ENCODE results near the gene NOM1. TPM values are rescaled to one million over a fixed set of nuclear protein-coding genes. Genes with fewer than 3 reads are reported as not detected.
A peak's percentile ranks its signal among the peaks of the same experiment; 100 is the strongest.

Gene NOM1
- total RNA-seq, 2 experiments from 2014 or later, result 25.5 to 27.6 TPM

DNA sequence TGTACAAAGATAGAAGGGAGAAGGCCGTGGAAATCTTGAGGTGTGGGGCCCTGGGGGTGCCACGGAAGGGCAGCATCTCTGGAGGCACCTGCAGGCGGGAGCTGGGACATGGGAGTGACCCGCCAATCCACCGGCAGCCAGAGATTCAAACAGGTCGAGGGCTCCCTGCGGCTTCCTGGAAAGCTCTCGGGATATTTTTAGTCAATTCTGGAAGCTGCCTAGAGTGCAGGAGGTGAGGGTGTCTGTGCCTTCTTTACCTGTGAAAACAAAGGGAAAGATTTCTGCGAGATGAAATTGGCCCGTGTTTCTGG, 44.4 kb downstream of the NOM1 start:
- Histone ChIP-seq H3K9me3 (ENCODE audit: control insufficient read depth in 1 of 2, insufficient read depth in 1 of 2, low read length in 2 of 2) (no peaks in the 10 kb centered on the region), H3K27me3 (ENCODE audit: control insufficient read depth in 1 of 2, insufficient read depth in 2 of 2, low read length in 2 of 2) (peaks cover 26 to 51% of the 10 kb centered on the region in 2 experiments), H3K27ac (ENCODE audit: low read depth in 1 of 2, low read length in 2 of 2) (no peak overlapping the region), H3K4me1 (ENCODE audit: insufficient read depth, low read length) (peaks cover under 1% of the 10 kb centered on the region), H3K4me3 (ENCODE audit: low read length) (no peak overlapping the region), H3K36me3 (ENCODE audit: insufficient read depth, low read length) (no peaks in the 10 kb centered on the region)
- Mint-ChIP-seq H3K27me3 (peaks cover 57% of the 10 kb centered on the region), H3K36me3 (ENCODE audit: low read depth) (no peaks in the 10 kb centered on the region), H3K4me1 (ENCODE audit: low read depth) (peaks cover 3% of the 10 kb centered on the region), H3K9me3 (no peaks in the 10 kb centered on the region), H3K27ac (no peak overlapping the region), H3K4me3 (no peak overlapping the region)
- ATAC-seq (ENCODE audit: poor library complexity), result no peak
- intact Hi-C loops (cut with DNase I, micrococcal nuclease), result no loop called here
- no peak for DNase-seq
- ChIA-PET CTCF (no interaction called here), POLR2A (no interaction called here)
- TF ChIP-seq, protein P1, sequence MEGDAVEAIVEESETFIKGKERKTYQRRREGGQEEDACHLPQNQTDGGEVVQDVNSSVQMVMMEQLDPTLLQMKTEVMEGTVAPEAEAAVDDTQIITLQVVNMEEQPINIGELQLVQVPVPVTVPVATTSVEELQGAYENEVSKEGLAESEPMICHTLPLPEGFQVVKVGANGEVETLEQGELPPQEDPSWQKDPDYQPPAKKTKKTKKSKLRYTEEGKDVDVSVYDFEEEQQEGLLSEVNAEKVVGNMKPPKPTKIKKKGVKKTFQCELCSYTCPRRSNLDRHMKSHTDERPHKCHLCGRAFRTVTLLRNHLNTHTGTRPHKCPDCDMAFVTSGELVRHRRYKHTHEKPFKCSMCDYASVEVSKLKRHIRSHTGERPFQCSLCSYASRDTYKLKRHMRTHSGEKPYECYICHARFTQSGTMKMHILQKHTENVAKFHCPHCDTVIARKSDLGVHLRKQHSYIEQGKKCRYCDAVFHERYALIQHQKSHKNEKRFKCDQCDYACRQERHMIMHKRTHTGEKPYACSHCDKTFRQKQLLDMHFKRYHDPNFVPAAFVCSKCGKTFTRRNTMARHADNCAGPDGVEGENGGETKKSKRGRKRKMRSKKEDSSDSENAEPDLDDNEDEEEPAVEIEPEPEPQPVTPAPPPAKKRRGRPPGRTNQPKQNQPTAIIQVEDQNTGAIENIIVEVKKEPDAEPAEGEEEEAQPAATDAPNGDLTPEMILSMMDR (IDR thresholded peaks at IDR 0.05), result no peak

DNA sequence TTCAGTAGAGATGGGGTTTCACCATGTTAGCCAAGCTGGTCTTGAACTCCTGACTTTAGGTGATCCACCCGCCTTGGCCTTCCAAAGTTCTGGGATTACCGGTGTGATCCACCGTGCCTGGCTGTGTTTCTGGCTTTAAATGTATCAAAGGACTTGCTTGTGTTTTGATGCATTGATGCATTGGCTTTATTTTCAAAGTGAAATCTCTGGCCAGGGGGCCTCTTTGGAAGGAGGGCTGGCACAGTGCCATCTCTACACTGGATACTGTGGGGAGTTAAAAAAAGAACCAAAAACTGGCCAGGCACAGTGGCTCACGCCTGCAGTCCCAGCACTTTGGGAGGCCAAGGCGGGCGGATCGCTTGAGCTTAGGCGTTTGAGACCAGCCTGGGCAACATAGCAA, 44.9 kb downstream of the NOM1 start:
- no peak for DNase-seq
- Histone ChIP-seq H3K27ac (ENCODE audit: low read depth in 1 of 2, low read length in 2 of 2) (no peak overlapping the region), H3K9me3 (ENCODE audit: control insufficient read depth in 1 of 2, insufficient read depth in 1 of 2, low read length in 2 of 2) (no peaks in the 10 kb centered on the region), H3K36me3 (ENCODE audit: insufficient read depth, low read length) (no peaks in the 10 kb centered on the region), H3K4me3 (ENCODE audit: low read length) (no peak overlapping the region), H3K4me1 (ENCODE audit: insufficient read depth, low read length) (peaks cover 6% of the 10 kb centered on the region), H3K27me3 (ENCODE audit: control insufficient read depth in 1 of 2, insufficient read depth in 2 of 2, low read length in 2 of 2) (peaks cover 32 to 57% of the 10 kb centered on the region in 2 experiments)
- ChIA-PET CTCF (no interaction called here), POLR2A (no interaction called here)
- Mint-ChIP-seq H3K9me3 (no peaks in the 10 kb centered on the region), H3K36me3 (ENCODE audit: low read depth) (no peaks in the 10 kb centered on the region), H3K4me3 (no peak overlapping the region), H3K27me3 (peaks cover 62% of the 10 kb centered on the region), H3K27ac (no peak overlapping the region), H3K4me1 (ENCODE audit: low read depth) (peaks cover 8% of the 10 kb centered on the region)
- intact Hi-C loops (cut with DNase I, micrococcal nuclease), result no loop called here
- no peak for ATAC-seq (ENCODE audit: poor library complexity)
- TF ChIP-seq, protein P1 (IDR thresholded peaks at IDR 0.05), result no peak

DNA sequence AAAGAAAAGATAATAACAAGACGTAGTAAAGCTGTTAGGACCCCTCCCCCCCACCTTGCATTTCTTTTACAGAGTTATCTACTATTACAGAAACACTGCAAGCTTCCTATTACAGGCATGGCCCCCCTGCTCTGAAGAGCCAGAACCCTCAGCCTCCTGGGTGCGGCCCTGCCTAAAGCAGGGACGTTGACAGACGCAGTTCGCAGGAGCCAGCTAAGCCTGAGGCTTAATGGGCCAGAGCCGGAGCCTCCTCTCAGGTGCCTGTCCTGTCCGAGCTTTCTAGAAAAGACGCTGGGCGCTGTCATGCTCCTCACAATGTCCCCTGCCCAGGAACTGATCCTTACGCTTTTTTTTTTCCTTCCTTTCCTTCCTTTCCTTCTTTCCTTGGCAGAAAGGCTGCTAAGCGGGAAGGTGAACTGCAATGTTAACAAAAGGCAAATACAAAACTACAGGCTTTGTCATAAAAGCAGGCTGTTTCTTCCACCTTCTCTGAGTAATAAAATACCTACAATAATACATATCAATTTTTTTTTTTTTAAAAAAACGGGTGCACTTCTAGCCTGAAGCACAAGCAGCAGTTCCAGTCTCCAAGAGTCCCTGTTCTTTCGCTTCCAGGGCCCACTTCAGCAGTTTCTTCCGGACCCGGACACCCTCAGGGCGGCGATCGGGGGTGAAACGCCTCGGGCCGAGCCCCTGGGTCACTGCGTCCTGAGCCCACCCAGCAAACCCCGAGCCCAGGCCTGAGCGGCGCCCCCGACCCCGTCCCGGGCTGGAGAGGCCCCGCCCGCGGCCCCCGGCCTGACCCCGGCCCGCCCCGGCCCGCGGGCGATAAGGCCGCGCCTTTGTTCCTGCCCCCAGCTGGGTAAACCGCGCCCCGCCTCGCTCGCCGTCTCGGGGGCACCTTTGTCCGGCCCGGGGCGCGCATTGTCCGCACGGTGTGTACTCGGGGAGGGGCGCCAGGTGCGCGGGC, 49.8 kb downstream of the NOM1 start:
- CTCF ChIA-PET, result no interaction called here
- Mint-ChIP-seq H3K36me3 (ENCODE audit: low read depth) (no peaks in the 10 kb centered on the region), H3K27ac (no peak overlapping the region), H3K4me1 (ENCODE audit: low read depth) (peaks cover 25% of the 10 kb centered on the region), H3K9me3 (no peaks in the 10 kb centered on the region), H3K4me3 (peak overlapping the region; percentile 58), H3K27me3 (peaks cover 78% of the 10 kb centered on the region)
- no peak overlapping the region for H3K27ac ChIP-seq (ENCODE audit: low read depth in 1 of 2, low read length in 2 of 2)
- POLR2A ChIA-PET, result no interaction called here
- no peak for DNase-seq
- peak overlapping the region; percentile 33 for H3K4me3 ChIP-seq (ENCODE audit: low read length)
- H3K4me1 ChIP-seq (ENCODE audit: insufficient read depth, low read length), result peaks cover 25% of the 10 kb centered on the region
- H3K27me3 ChIP-seq (ENCODE audit: control insufficient read depth in 1 of 2, insufficient read depth in 2 of 2, low read length in 2 of 2), result peaks cover 66 to 75% of the 10 kb centered on the region in 2 experiments
- intact Hi-C loops (cut with DNase I, micrococcal nuclease), result no loop called here
- H3K36me3 ChIP-seq (ENCODE audit: insufficient read depth, low read length), result no peaks in the 10 kb centered on the region
- TF ChIP-seq, protein P1 (IDR thresholded peaks at IDR 0.05), result no peak
- no peak for ATAC-seq (ENCODE audit: poor library complexity)
- peaks cover 0 to 29% of the 10 kb centered on the region in 2 experiments for H3K9me3 ChIP-seq (ENCODE audit: control insufficient read depth in 1 of 2, insufficient read depth in 1 of 2, low read length in 2 of 2)
